Measurements from ENCODE around the gene SHCBP1.

- TF ChIP-seq POLR2A (IDR thresholded peaks at IDR 0.05; ENCODE audit: low read depth), result no peak
- no peak for TF ChIP-seq POLR2AphosphoS5 (IDR thresholded peaks at IDR 0.05)
- TF ChIP-seq CTCF (IDR thresholded peaks at IDR 0.05), result no peak
These were observed 58.2 kb downstream of the SHCBP1 start for GRCh38 chr16:46562979-46563378.

All from esophagus muscularis mucosa (tissue), 3 donors.